Measurements from ENCODE around the gene ARFGAP3. TPM values are rescaled to one million over a fixed set of nuclear protein-coding genes. Genes with fewer than 3 reads are reported as not detected.

The ARFGAP3 gene
- total RNA-seq, 1 experiment from 2014 or later, result 15.0 TPM

GRCh38 chr22:42814616-42815015, 42.5 kb downstream of the ARFGAP3 start:
- H3K27me3 ChIP-seq (ENCODE audit: insufficient read depth, low read length), result no peaks in the 10 kb centered on the region
- no peak for DNase-seq
- H3K23me2 ChIP-seq (ENCODE audit: insufficient read length, low read depth, low read length, poor library complexity, severe bottlenecking), result no peaks in the 10 kb centered on the region
- no peaks in the 10 kb centered on the region for H4K20me1 ChIP-seq (ENCODE audit: control insufficient read depth, insufficient read depth, insufficient read length)
- H3K56ac ChIP-seq (ENCODE audit: insufficient read length, low read depth, low read length), result no peak overlapping the region
- no peak overlapping the region for H3K4me3 Mint-ChIP-seq
- no peak overlapping the region for H3K23ac ChIP-seq (ENCODE audit: insufficient read length, low read depth, low read length)
- H3K9me3 Mint-ChIP-seq, result no peaks in the 10 kb centered on the region
- peaks cover 0 to 4% (median 3%) of the 10 kb centered on the region in 3 experiments; a peak in 4 of 7 replicates for H3K36me3 Mint-ChIP-seq (ENCODE audit: insufficient read depth in 1 of 3, low read depth in 3 of 3)
- no peaks in the 10 kb centered on the region for H3K79me2 ChIP-seq (ENCODE audit: insufficient read depth, low read length)
- no peak overlapping the region for H2AFZ ChIP-seq (ENCODE audit: low read length)
- H3K4me1 ChIP-seq (ENCODE audit: insufficient read depth, low read length), result no peaks in the 10 kb centered on the region
- no peak overlapping the region for H2BK15ac ChIP-seq (ENCODE audit: low read depth, low read length)
- H4K91ac ChIP-seq (ENCODE audit: insufficient read length, low read depth, low read length), result no peak overlapping the region
- H3K4me1 Mint-ChIP-seq, result no peaks in the 10 kb centered on the region
- TF ChIP-seq, protein P1, sequence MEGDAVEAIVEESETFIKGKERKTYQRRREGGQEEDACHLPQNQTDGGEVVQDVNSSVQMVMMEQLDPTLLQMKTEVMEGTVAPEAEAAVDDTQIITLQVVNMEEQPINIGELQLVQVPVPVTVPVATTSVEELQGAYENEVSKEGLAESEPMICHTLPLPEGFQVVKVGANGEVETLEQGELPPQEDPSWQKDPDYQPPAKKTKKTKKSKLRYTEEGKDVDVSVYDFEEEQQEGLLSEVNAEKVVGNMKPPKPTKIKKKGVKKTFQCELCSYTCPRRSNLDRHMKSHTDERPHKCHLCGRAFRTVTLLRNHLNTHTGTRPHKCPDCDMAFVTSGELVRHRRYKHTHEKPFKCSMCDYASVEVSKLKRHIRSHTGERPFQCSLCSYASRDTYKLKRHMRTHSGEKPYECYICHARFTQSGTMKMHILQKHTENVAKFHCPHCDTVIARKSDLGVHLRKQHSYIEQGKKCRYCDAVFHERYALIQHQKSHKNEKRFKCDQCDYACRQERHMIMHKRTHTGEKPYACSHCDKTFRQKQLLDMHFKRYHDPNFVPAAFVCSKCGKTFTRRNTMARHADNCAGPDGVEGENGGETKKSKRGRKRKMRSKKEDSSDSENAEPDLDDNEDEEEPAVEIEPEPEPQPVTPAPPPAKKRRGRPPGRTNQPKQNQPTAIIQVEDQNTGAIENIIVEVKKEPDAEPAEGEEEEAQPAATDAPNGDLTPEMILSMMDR (conservative IDR thresholded peaks at IDR 0.05), result no peak
- no peak overlapping the region for H3K14ac ChIP-seq (ENCODE audit: insufficient read depth, low read length)
- H3T11ph ChIP-seq (ENCODE audit: low read length), result no peak overlapping the region
- H3K27ac ChIP-seq (ENCODE audit: insufficient read length, low read depth, low read length), result no peak overlapping the region
- H3K4ac ChIP-seq (ENCODE audit: low read depth, low read length), result no peak overlapping the region
- H3K4me2 ChIP-seq (ENCODE audit: insufficient read depth, insufficient read length, low read length), result no peak overlapping the region
- H2BK20ac ChIP-seq (ENCODE audit: low read depth, low read length, poor library complexity, severe bottlenecking), result no peak overlapping the region
- no peak overlapping the region for H2BK120ac ChIP-seq (ENCODE audit: low read depth, low read length, poor library complexity, severe bottlenecking)
- H4K5ac ChIP-seq (ENCODE audit: insufficient read length, low read depth, low read length), result no peak overlapping the region
- no peak overlapping the region for H4K8ac ChIP-seq (replicated peaks; ENCODE audit: insufficient read length, low read depth, low read length)
- H2BK12ac ChIP-seq (ENCODE audit: insufficient read length, low read depth, low read length), result no peak overlapping the region
- H2BK5ac ChIP-seq (ENCODE audit: insufficient read length, low read length), result no peak overlapping the region
- H2AK5ac ChIP-seq (ENCODE audit: insufficient read length, low read length), result no peak overlapping the region
- H3K27ac Mint-ChIP-seq, result no peak overlapping the region
- WGBS (ENCODE audit: extremely low coverage, insufficient read length, low lambda C conversion rate), result no CpG with 5 or more reads among the region's 2 CpGs
- H3K9ac ChIP-seq (ENCODE audit: extremely low read depth, insufficient read length, low read length), result no peak overlapping the region
- H3K9me3 ChIP-seq (ENCODE audit: control insufficient read depth, low read depth, low read length), result no peaks in the 10 kb centered on the region
- H3K79me1 ChIP-seq (ENCODE audit: insufficient read depth, low read depth, low read length, poor library complexity, severe bottlenecking), result no peaks in the 10 kb centered on the region
- no peaks in the 10 kb centered on the region for H3K27me3 Mint-ChIP-seq (ENCODE audit: low read depth)
- no peak overlapping the region for H3K18ac ChIP-seq (ENCODE audit: insufficient read length, low read depth, low read length)

Data from H9 (cell line).